ENCODE data around the gene PHKA1. TPM values are rescaled to one million over a fixed set of nuclear protein-coding genes. Genes with fewer than 3 reads are reported as not detected.

The PHKA1 gene
- total RNA-seq, 1 donor from 2014 or later = 3.1 TPM

DNA sequence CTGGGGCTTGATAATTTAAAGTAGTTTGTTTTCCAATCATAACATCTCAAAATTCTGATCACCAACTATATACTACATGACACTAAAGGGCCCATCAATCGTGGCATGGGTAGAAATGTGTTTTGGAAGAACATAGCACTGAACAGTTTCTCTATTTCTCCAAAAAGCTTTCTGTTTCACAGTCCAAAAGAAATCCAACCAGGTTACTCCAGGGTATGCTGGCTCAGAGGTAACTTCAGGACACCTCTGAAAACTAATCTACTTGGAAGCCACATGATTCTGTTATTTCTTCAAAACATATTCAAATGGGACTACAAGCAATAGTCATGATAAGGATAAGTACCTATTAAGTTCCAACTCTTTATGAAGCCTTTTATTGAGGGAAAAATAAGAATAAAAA, 8.3 kb downstream of the PHKA1 start:
- no peak for DNase-seq
- H3K27ac Mint-ChIP-seq (ENCODE audit: unreplicated experiment) = no peak overlapping the region
- no peak overlapping the region for H3K4me3 Mint-ChIP-seq (ENCODE audit: unreplicated experiment)
- H3K36me3 Mint-ChIP-seq (ENCODE audit: unreplicated experiment) = no peaks in the 10 kb centered on the region
- no peaks in the 10 kb centered on the region for H3K4me1 Mint-ChIP-seq (ENCODE audit: low read depth, unreplicated experiment)
- TF ChIP-seq, protein P1, sequence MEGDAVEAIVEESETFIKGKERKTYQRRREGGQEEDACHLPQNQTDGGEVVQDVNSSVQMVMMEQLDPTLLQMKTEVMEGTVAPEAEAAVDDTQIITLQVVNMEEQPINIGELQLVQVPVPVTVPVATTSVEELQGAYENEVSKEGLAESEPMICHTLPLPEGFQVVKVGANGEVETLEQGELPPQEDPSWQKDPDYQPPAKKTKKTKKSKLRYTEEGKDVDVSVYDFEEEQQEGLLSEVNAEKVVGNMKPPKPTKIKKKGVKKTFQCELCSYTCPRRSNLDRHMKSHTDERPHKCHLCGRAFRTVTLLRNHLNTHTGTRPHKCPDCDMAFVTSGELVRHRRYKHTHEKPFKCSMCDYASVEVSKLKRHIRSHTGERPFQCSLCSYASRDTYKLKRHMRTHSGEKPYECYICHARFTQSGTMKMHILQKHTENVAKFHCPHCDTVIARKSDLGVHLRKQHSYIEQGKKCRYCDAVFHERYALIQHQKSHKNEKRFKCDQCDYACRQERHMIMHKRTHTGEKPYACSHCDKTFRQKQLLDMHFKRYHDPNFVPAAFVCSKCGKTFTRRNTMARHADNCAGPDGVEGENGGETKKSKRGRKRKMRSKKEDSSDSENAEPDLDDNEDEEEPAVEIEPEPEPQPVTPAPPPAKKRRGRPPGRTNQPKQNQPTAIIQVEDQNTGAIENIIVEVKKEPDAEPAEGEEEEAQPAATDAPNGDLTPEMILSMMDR (IDR thresholded peaks at IDR 0.05; ENCODE audit: partially characterized antibody, unreplicated experiment) = no peak
- H3K9me3 Mint-ChIP-seq (ENCODE audit: unreplicated experiment) = no peaks in the 10 kb centered on the region
- H3K27me3 Mint-ChIP-seq (ENCODE audit: unreplicated experiment) = peaks cover 2% of the 10 kb centered on the region

DNA sequence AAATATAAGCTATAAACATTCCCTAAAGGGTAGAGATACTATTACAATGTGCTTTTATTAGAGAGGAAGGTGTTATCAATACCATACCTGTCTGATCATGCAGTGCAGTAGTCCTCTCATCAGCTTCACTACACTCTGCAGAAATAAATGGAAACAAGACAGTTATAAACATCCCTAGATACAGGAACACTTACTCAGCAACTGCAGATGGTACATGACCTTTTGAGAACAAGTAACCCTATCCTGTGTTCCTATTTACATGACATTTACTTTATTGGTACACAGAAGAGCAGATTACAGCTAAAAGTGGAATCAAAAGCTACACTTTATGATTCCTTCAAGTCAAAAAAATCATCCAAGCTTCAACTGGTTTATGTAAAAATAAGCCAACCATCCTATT, 9.0 kb downstream of the PHKA1 start:
- no peak for DNase-seq
- no peak overlapping the region for H3K4me3 Mint-ChIP-seq (ENCODE audit: unreplicated experiment)
- H3K27ac Mint-ChIP-seq (ENCODE audit: unreplicated experiment) = no peak overlapping the region
- no peaks in the 10 kb centered on the region for H3K9me3 Mint-ChIP-seq (ENCODE audit: unreplicated experiment)
- H3K4me1 Mint-ChIP-seq (ENCODE audit: low read depth, unreplicated experiment) = no peaks in the 10 kb centered on the region
- peaks cover 2% of the 10 kb centered on the region for H3K27me3 Mint-ChIP-seq (ENCODE audit: unreplicated experiment)
- TF ChIP-seq, protein P1 (IDR thresholded peaks at IDR 0.05; ENCODE audit: partially characterized antibody, unreplicated experiment) = no peak
- H3K36me3 Mint-ChIP-seq (ENCODE audit: unreplicated experiment) = no peaks in the 10 kb centered on the region

DNA sequence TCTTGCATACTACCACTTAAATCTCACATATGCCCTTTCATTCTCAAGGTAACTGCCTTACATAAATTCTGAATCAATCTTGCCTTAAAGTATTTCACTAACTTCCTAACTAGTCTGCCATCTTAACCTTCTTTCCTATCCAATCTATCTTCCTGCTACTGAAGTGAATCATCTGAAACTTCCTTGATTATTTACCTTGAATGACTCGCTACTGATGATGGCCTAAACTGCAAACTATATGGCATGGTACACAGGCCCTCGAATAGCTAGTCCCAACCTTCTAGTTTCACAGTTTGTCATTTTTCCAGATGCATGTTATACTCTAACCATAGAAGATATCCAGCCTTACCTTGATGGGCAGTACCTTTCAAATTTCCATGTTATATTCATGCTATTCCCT, 19.9 kb downstream of the PHKA1 start:
- TF ChIP-seq, protein P1 (IDR thresholded peaks at IDR 0.05; ENCODE audit: partially characterized antibody, unreplicated experiment) = no peak

DNA sequence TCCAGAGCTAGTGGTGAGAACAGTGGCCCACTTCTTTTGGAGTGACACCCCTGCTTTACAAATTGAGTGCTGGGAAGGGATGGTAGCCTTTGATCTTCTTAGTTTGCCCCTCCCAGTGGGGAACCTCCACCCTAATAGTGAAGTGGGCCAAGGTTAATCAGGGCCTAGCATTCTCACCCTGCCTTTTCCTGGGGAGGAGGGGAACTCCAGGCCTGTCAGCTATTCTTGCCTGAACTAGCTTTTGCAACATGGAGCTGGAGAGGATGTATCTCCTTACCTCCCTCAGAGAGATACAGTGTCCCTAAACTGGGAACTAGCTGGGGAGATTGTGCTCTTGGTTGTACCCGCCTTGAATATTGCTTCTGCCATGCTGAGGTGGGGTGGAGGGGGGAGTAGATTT, 20.6 kb downstream of the PHKA1 start:
- no peaks in the 10 kb centered on the region for H3K36me3 Mint-ChIP-seq (ENCODE audit: unreplicated experiment)
- no peak overlapping the region for H3K27ac Mint-ChIP-seq (ENCODE audit: unreplicated experiment)
- H3K27me3 Mint-ChIP-seq (ENCODE audit: unreplicated experiment) = no peaks in the 10 kb centered on the region

More for the DNA sequence above, 19.9 kb downstream of the PHKA1 start:
- Mint-ChIP-seq H3K4me3 (ENCODE audit: unreplicated experiment) (no peak overlapping the region), H3K4me1 (ENCODE audit: low read depth, unreplicated experiment) (no peaks in the 10 kb centered on the region), H3K36me3 (ENCODE audit: unreplicated experiment) (no peaks in the 10 kb centered on the region), H3K9me3 (ENCODE audit: unreplicated experiment) (no peaks in the 10 kb centered on the region), H3K27me3 (ENCODE audit: unreplicated experiment) (no peaks in the 10 kb centered on the region), H3K27ac (ENCODE audit: unreplicated experiment) (no peak overlapping the region)
- DNase-seq = no peak

DNA sequence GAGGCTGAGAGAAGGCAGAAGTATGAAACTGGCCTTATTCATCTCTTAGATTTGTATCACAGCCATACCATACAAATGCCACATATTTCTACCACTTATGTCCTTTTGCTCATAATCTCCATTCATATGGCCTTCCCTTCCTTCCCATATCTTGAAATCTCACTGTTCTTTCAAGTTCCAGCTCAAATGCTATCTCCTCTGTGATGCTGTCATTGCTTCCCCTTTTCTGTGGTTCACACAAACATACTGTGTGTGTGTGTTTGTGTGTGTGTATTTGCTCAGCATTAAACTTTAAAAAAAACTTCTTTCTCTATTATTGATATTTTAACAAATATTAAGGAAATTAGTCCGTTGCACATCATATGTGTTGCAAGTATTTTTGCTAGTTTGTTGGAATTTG, 26.7 kb downstream of the PHKA1 start:
- Mint-ChIP-seq H3K9me3 (ENCODE audit: unreplicated experiment) (peaks cover 2% of the 10 kb centered on the region), H3K4me3 (ENCODE audit: unreplicated experiment) (no peak overlapping the region), H3K27ac (ENCODE audit: unreplicated experiment) (no peak overlapping the region), H3K4me1 (ENCODE audit: low read depth, unreplicated experiment) (no peaks in the 10 kb centered on the region), H3K27me3 (ENCODE audit: unreplicated experiment) (peaks cover 1% of the 10 kb centered on the region), H3K36me3 (ENCODE audit: unreplicated experiment) (no peaks in the 10 kb centered on the region)
- TF ChIP-seq, protein P1 (IDR thresholded peaks at IDR 0.05; ENCODE audit: partially characterized antibody, unreplicated experiment) = no peak
- DNase-seq = no peak

More for the DNA sequence above, 20.6 kb downstream of the PHKA1 start:
- Mint-ChIP-seq H3K4me1 (ENCODE audit: low read depth, unreplicated experiment) (no peaks in the 10 kb centered on the region), H3K9me3 (ENCODE audit: unreplicated experiment) (no peaks in the 10 kb centered on the region), H3K4me3 (ENCODE audit: unreplicated experiment) (no peak overlapping the region)
- no peak for DNase-seq
- TF ChIP-seq, protein P1 (IDR thresholded peaks at IDR 0.05; ENCODE audit: partially characterized antibody, unreplicated experiment) = no peak
